Inflammatory macrophage treated with lipopolysaccharide for 4 hours (primary cell): ENCODE results near the gene IL16.
A peak's percentile ranks its signal among the peaks of the same experiment; 100 is the strongest.
"Not testable (repeated sequence)": the region's sequence is repeated elsewhere in the genome, so short reads cannot be mapped to it uniquely, and the experiment has no call there.

Experiments
- DNase-seq: peaks from one replicate; pipeline ENCODE4 v3.0.0-alpha.2; 2020

The IL16 gene

GRCh38 chr15:81174792-81175327, 21.8 kb upstream of the IL16 start:
- no peak for DNase-seq

GRCh38 chr15:81175496-81175895, 21.2 kb upstream of the IL16 start:
- DNase-seq = no peak

GRCh38 chr15:81176291-81176893, 20.3 kb upstream of the IL16 start:
- DNase-seq = no peak

GRCh38 chr15:81178365-81178764, 18.3 kb upstream of the IL16 start:
- no peak for DNase-seq

- DNase-seq = no peak
These were observed 15.5 kb upstream of the IL16 start for GRCh38 chr15:81181220-81181619.

- no peak for DNase-seq
These were observed 14.5 kb upstream of the IL16 start for GRCh38 chr15:81182031-81182755.

- DNase-seq = peak; percentile 27
These were observed 13.8 kb upstream of the IL16 start for GRCh38 chr15:81182756-81183438.

- DNase-seq = peak; percentile 67
These were observed 13.3 kb upstream of the IL16 start for GRCh38 chr15:81183439-81183775.

GRCh38 chr15:81184188-81184587, 12.5 kb upstream of the IL16 start:
- peak; percentile 78 for DNase-seq

- peak; percentile 16 for DNase-seq
These were observed 10.9 kb upstream of the IL16 start for GRCh38 chr15:81185631-81186295.

- DNase-seq = no peak
These were observed 8.3 kb upstream of the IL16 start for GRCh38 chr15:81188354-81188753.

- DNase-seq = peak; percentile 80
These were observed 6.9 kb upstream of the IL16 start for GRCh38 chr15:81189583-81190283.

- DNase-seq = no peak
These were observed 5.7 kb upstream of the IL16 start for GRCh38 chr15:81190922-81191507.

- DNase-seq = no peak
These were observed 5.0 kb upstream of the IL16 start for GRCh38 chr15:81191701-81192100.

- DNase-seq = no peak
These were observed 2.0 kb upstream of the IL16 start for GRCh38 chr15:81194723-81195122.

GRCh38 chr15:81195339-81195864, 1.3 kb upstream of the IL16 start:
- no peak for DNase-seq

GRCh38 chr15:81197255-81197630, 564 bp downstream of the IL16 start:
- no peak for DNase-seq

- DNase-seq = no peak
These were observed 1.1 kb downstream of the IL16 start for GRCh38 chr15:81197688-81198281.

- no peak for DNase-seq
These were observed 2.5 kb downstream of the IL16 start for GRCh38 chr15:81199031-81199779.

GRCh38 chr15:81206018-81206417, 9.3 kb downstream of the IL16 start:
- DNase-seq = no peak

- DNase-seq = not testable (repeated sequence)
These were observed 11.3 kb downstream of the IL16 start for GRCh38 chr15:81207987-81208386.
